GM12892 (cell line): ENCODE data around the gene MSL2.
"Not testable (repeated sequence)": the region's sequence is repeated elsewhere in the genome, so short reads cannot be mapped to it uniquely, and the experiment has no call there.

Experiments used
- DNase-seq: peaks from one replicate; pipeline ENCODE4 v3.0.0; 2011; ENCODE audit not compliant: insufficient read length
- FAIRE-seq: peaks from 2 replicates; lab custom pipeline; 2011; peaks lifted over from hg19 to GRCh38; lab: Jason Lieb, UNC
- POLR2A ChIP-seq: IDR thresholded peaks from 2 replicates; pipeline ENCODE4 v1.6.1; 2011; ENCODE audit warnings: low read depth, low read length, control low read depth
- POLR2AphosphoS5 ChIP-seq: IDR thresholded peaks from 2 replicates; pipeline ENCODE4 v1.6.1; 2011; ENCODE audit warnings: low read depth, low read length, control low read depth
- TAF1 ChIP-seq: IDR thresholded peaks from 2 replicates; pipeline ENCODE4 v1.6.1; 2011; ENCODE audit warnings: low read depth, mild to moderate bottlenecking, control low read depth, low read length, borderline replicate concordance

MSL2 gene

GRCh38 chr3:136207489-136208115, 11.5 kb upstream of the MSL2 start:
- no peak for TF ChIP-seq POLR2AphosphoS5
- TF ChIP-seq POLR2A, result no peak
- TF ChIP-seq TAF1, result no peak
- FAIRE-seq (no peak), DNase-seq (no peak)

DNA sequence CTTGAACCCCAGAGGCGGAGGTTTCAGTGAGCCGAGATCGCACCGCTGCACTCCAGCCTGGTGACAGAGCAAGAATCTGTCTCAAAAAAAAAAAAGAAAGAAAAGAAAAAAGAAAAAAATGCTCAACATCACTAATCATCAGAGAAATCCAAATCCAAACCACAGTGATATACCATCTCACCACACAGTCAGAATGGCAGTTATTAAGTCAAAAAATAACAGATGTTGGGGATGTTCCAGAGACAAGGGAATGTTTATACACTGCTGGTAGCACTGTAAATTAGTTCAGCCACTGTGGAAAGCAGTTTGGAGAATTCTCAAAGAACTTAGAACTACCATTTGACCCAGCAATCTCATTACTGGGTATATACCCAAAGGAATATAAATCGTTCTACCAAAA, 3.1 kb upstream of the MSL2 start:
- not testable (repeated sequence) for DNase-seq, FAIRE-seq

DNA sequence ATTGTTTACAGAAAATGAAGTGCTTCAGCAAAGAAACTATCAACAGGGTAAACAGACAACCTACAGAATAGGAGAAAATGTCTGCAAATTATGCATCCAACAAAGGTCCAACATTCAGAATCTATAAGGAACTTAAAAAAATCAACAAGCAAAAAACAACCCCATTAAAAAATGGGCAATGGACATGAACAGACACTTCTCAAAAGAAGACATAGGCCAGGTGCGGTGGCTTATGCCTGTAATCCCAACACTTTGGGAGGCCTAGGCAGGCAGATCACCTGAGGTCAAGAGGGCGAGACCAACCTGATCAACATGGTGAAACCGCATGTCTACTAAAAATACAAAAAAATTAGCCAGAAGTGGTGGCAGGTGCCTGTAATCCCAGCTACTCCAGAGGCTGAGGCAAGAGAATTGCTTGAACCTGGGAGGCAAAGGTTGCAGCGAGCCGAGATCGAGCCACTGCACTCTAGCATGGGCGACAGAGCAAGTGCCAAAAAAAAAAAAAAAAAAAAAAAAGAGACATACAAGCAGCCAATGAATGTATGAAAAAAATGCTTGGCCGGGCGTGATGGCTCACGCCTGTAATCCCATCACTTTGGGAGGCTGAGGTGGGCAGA, 2.4 kb upstream of the MSL2 start:
- FAIRE-seq, DNase-seq: not testable (repeated sequence)

- TF ChIP-seq POLR2AphosphoS5, result no peak
- TF ChIP-seq POLR2A, result no peak
- TF ChIP-seq TAF1, result no peak
- no peak for DNase-seq
- FAIRE-seq, result no peak
These were observed 1.1 kb upstream of the MSL2 start for GRCh38 chr3:136197159-136197793.

GRCh38 chr3:136196401-136197158, 445 bp upstream of the MSL2 start:
- peak; percentile 98 for FAIRE-seq
- TF ChIP-seq POLR2AphosphoS5 (peak; percentile 80; the same call in 1 of the 2 replicates), TAF1 (peak; percentile 66), POLR2A (peak; percentile 81)
- peak; percentile 92 for DNase-seq

- FAIRE-seq (no peak), DNase-seq (peak; percentile 60)
- TF ChIP-seq TAF1 (no peak), POLR2A (peak; percentile 53)
These were observed 674 bp downstream of the MSL2 start for GRCh38 chr3:136195258-136196063.

DNA sequence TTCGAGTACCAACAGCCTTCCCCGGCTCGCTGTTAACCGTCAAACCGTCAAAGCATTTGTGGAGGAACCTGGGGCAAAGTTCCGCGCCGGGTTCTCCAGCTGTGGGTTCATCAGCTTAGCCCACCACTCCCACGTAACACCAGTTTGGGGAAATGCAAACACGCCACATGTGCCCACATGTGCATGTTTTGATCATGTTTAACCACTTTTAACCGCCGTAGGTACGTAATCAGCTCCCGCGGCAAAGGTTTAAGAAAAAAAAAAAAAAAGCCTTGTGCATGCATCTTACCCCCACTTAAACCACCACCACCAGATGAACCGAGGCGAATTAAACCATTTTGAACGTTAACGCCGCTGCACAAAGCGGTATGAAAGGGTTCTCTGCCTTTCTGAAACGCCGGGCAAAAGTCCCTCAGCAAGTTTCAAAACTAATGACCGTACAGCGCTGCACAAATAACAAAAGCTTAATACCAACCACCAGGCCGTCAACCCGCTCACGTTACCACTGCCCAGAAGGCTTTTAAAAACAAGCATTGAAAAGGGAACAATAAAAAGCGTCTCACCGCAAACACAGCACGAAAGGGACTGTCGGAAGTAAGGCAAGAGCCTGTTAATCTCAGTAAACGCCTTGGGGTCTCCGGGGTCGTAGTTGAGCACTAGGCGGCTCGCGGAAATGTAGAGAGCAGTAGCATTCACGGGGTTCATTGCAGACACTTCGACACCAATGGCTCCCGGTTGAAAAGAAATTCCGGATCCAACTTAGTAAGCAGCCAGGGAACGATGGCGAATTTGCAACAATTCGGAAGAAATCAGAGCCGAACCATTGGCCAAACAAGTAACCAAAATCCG, 1.5 kb downstream of the MSL2 start:
- peak; percentile 50 for FAIRE-seq
- no peak for DNase-seq
- TF ChIP-seq POLR2A, result no peak

DNA sequence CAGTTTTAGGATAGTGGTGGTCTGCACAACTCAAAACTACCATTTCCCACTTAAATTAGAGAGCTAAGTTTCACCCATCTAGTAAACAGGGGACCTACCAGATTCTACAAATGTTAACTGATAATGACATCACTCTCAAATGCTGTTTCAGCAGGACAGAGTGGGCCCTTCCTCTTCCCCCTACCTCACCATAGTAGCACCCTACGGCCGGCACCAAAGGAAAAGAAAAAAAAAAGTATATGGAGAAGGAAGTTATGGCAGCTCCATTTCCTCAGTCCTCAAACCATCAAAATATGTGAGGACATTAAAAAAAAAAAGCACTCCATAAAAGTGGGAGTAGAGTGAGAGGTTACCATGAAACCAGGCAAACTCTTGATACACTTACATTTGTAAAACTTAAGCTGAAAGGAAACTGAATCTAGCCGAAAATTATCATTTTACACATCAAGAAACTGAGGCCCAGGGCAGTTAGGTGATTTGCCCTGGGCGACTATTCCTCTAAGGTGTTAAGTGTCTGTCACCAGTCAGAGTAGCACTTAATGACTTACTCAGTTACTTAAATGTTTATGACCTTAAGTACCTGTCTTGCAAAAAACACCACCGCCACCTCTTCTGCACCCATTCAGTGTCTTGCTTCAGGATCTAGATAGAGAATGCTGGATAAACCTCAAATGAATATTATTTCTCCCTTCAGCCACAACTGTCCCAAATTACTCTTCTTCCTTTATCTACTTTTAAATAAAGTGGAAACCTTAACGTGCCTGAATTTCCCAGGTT, 2.7 kb downstream of the MSL2 start:
- TF ChIP-seq POLR2A, result no peak
- no peak for TF ChIP-seq TAF1
- no peak for TF ChIP-seq POLR2AphosphoS5
- DNase-seq (no peak), FAIRE-seq (peak; percentile 36)

DNA sequence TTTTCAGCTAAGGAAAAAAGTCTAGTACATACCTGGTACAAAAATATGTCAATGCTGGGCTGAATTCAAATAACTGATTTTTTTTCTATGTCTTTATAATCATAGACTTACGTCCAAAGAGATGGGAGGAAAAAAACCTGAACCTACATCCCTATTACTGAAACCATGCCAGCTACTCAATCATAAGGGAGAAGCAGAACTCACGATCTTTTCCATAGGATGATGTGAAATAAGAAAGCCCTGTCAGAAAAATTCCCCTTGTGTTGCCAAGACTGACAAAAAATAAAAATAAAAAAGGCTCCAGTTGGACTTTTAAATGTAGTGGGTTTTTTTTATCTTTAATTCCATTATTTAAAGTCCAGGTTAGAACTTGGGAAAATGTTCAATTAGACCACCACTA, 3.3 kb downstream of the MSL2 start:
- no peak for FAIRE-seq
- DNase-seq, result no peak
- TF ChIP-seq POLR2A (no peak), POLR2AphosphoS5 (no peak), TAF1 (no peak)

GRCh38 chr3:136192195-136192594, 3.9 kb downstream of the MSL2 start:
- not testable (repeated sequence) for FAIRE-seq, DNase-seq
